ENCODE results near the gene KIF1A.

KIF1A gene, protein sequence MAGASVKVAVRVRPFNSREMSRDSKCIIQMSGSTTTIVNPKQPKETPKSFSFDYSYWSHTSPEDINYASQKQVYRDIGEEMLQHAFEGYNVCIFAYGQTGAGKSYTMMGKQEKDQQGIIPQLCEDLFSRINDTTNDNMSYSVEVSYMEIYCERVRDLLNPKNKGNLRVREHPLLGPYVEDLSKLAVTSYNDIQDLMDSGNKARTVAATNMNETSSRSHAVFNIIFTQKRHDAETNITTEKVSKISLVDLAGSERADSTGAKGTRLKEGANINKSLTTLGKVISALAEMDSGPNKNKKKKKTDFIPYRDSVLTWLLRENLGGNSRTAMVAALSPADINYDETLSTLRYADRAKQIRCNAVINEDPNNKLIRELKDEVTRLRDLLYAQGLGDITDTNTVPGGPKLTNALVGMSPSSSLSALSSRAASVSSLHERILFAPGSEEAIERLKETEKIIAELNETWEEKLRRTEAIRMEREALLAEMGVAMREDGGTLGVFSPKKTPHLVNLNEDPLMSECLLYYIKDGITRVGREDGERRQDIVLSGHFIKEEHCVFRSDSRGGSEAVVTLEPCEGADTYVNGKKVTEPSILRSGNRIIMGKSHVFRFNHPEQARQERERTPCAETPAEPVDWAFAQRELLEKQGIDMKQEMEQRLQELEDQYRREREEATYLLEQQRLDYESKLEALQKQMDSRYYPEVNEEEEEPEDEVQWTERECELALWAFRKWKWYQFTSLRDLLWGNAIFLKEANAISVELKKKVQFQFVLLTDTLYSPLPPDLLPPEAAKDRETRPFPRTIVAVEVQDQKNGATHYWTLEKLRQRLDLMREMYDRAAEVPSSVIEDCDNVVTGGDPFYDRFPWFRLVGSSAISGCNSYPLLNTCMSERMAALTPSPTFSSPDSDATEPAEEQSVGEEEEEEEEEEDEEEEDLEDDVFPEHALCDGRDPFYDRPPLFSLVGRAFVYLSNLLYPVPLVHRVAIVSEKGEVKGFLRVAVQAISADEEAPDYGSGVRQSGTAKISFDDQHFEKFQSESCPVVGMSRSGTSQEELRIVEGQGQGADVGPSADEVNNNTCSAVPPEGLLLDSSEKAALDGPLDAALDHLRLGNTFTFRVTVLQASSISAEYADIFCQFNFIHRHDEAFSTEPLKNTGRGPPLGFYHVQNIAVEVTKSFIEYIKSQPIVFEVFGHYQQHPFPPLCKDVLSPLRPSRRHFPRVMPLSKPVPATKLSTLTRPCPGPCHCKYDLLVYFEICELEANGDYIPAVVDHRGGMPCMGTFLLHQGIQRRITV (N-terminal part only)

DNA sequence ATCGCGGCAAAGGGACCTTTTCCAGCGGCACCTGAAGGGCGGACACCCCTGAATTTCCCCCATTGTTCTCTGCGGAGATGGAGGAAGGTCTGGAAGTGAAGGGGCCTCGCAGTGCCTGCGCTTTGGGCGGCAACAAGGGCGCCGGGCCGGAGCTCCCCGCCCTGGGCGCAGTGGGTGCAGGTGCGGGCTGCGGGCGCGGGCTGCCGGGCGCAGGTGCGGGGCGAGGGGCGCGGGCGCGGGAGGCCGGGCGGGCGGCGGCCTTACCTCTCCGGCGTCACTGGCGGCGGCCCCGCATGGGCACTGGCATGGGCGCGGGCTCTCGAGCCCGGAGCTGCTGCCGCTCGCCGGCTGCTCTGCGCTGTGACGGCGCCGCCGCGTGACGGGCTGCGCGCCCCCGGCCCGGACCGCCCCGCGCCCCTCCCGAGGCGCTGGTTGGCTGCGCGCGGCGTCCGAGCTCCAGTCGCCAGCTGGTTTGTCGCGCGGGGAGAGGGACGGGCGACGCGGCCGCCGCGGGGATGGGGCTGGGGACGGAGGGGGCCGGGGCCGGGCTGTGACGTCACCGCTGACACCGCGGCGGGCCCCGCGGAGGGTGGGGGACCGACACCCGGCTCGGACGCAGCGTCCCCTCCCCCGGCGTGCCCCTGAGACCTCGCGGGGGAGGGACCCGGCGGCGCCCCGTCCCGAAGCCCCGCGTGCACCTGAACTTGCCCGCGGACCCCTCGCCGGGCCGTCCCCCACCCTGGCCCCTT is at the start of gene KIF1A:
TSS of gene KIF1A (minus strand) at position 362 of the 749 bp plus-strand sequence. CDS start 22,467 bp downstream, outside the sequence.
- DNase-seq (ENCODE audit: low read depth), result no peak

DNA sequence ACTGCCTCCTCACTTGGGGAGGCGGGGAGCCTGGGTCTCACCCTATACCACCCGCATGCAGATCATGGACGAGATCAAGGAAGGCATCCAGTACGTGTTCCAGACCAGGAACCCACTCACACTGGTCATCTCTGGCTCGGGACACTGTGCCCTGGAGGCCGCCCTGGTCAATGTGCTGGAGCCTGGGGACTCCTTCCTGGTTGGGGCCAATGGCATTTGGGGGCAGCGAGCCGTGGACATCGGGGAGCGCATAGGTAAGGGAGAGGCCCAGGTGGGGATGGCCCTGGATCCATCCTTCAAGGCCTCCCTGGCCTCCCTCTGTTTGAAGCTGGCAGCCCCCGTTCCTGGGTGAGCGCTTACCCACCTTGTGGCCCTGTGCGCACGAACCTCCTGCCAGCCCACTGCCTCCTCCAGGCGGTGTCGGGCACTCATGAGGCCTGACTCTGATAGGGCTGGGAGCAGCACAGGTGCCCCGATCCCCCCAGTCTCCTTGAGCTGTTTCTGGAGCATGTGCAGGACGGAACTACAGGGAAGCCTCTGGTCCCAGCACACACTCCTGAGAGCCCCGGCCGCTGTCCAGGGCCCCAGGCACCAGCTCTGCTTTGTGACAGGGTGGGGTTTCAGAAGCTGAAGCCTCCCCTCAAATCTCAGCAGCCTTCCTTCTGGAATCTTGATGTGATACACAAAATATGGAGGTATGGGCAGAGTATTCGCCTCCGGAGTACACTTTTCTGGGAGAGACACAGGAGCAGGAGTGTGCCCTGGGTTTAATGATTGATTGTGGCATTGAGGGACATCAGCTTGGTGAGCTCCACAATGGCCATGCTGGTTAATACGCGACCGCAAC is 49.3 kb upstream of the KIF1A start:
- no peak for DNase-seq (ENCODE audit: low read depth)

DNA sequence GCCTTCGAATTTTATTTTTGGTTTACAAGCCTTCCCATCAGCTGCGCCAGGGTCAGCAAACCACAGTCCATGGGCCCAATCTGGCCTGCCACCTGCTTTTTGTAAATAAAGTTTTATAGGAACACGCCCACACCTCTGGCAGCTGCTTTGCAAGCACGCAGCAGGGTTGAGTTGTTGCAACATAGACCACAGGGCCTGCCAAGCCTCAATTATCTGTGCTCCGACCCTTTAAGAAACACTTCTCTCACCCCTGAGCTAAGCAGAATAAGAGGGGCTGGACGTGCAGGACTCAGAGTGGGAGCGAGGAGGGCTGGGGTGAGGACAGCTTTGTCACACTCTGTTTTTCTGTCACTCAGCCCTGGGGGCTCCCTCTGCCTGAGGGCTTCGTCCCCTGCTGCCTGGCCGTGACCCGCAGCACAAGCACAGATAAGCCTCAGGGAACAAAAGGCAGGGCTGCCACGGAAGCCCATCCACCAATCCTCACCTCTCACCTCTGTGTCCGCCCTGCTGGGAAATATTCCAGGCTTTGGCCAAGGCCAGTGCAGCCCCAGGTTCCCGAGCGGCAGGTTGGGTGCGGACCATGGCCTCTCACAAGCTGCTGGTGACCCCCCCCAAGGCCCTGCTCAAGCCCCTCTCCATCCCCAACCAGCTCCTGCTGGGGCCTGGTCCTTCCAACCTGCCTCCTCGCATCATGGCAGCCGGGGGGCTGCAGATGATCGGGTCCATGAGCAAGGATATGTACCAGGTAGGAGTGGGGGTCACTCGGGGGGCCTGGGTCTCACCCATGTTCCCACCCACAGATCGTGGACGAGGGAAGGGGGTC is 48.5 kb upstream of the KIF1A start, which contains the start of gene AGXT:
TSS of gene AGXT (plus strand) at position 539 of the 823 bp plus-strand sequence. CDS start at position 581, 42 bp downstream.
- DNase-seq (ENCODE audit: low read depth), result no peak

DNA sequence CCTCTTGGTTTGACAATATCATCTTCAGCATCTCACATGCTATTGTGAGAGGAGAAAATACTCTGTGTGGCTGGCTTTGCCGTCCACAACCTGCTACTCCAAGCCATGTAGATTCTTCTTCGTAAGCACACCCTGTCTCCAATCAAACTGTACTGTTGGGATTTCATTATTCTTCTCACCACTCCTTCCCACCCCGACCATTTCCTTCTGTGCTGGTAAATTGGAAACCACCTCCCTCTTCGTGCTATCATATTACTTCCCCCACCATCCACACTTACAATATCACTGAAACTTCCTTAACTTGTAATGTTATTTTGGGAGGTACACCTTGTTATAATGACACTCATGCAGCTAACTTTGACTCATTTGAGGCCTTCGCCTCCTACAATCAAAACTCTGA is 45.4 kb upstream of the KIF1A start:
- DNase-seq (ENCODE audit: low read depth), result no peak

DNA sequence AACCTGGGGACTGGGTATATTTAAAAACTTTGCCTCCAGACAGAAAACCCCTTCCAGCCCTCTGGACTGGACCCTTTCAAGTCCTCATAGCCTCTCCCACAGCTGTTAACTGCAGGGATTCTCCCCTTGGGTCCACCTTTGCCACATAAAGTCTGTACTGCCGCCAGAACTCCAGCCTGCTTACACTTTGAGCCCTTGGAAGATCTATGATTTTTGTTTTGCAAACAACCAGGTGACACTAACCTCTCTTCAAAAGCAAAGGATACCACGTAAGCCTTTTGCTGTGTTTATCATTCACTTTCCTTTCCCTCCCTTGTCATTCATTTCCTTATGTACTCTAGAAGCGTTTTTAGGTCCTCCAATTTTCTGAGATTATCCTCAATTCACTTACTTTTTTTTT is 44.5 kb upstream of the KIF1A start:
- DNase-seq (ENCODE audit: low read depth), result no peak

DNA sequence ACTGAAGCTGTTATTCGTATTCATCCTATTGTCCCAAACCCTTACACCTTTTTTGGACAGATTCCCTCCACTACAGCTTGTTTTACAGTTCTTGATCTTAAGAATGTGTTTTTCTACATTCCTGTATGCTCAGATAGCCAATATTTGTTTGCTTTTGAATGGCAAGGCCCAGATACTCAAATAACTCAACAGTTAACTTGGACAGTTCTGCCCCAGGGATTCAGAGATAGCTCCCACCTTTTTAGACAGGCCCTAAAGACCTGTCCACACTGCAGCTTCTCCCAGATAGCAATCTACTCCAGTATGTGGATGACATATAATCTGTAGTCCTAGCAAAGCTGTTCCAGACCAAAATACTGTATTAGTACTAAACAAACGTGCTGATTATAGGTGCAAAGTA is 41.5 kb upstream of the KIF1A start:
- DNase-seq (ENCODE audit: low read depth), result no peak

DNA sequence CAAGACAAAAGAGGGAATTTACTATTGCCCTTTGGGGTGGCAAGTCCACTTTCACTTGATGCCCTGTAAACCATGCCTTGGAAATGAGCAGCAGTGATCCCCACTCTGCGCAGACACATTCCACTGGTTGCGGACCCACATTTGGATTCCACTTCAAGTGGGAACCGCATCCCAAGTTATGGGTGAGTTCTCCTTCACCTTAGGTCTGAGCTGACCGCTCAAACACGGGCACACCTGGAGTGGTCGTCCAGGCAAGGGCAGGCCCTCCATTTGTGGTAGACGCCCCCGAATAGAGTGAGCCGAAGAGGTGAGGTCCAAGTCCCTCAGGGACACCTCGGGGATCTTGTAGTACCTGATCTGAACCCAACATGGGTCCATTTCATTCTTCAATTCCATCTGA is 38.9 kb upstream of the KIF1A start:
- DNase-seq (ENCODE audit: low read depth), result no peak

DNA sequence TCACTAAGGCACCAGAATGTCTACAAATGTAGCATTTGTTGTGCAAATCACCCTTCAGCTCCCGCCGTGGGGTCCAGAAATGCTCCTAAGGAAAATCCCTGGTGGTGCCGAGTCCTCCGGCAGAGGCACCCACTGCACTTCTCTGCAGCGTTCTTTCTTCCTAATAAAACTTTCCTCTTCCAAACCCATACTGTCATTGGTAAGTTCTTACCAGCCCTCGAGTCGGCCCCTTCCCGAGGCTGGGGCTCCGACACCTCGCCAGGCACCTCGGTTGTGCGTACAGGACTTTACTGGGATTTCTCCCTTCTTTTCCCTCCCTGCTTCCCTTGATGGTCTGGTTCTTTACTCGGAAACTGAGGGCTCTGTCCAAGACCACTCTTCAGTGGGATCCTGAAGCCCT is 38.3 kb upstream of the KIF1A start:
- DNase-seq (ENCODE audit: low read depth), result no peak

DNA sequence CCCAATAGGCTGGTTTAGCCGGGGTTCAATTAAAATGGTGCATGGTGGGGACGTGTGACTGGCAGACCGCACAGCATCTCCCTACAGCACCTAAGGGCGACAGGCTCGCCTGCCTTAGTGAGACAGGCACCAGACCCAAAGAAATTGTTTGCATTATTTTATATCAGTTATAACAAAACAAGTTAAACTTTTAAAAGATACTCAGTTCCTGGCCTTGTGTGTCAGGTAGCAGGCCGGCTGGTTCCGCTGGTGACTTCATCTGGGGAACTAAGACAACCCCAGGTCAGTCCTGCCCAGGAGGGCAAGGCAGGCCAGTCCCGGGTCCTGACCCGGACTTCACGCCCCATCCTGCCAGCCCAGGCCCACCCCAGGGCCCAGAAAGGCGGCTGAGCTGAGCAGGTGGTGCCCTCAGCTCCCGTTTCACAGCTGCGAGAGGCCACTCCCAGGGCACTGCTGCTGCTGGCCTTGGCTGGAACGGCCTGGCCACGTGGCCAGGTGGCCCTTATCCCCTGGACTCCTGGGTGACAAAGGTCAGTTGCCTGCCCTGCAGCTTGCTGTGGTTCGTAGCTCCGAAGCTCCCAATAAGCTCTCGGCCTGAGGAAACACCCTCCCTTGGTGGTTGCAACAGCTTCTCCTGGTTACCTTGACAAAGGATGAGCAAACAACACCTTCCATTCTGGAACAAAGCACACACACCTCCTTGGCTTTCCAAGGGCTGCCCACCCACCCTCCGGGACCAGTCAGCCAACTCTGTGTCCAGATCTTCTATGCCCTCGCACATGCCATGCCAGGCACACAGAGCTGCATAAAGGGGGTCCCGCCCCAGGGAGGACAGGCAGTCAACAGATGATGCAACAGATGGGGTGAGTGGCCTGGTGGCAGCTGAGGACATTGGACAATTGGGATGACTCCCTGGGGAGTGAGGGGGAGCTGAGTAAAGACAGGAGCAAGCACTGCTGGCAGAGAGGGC is 37.3 kb upstream of the KIF1A start:
- no peak for DNase-seq (ENCODE audit: low read depth)

DNA sequence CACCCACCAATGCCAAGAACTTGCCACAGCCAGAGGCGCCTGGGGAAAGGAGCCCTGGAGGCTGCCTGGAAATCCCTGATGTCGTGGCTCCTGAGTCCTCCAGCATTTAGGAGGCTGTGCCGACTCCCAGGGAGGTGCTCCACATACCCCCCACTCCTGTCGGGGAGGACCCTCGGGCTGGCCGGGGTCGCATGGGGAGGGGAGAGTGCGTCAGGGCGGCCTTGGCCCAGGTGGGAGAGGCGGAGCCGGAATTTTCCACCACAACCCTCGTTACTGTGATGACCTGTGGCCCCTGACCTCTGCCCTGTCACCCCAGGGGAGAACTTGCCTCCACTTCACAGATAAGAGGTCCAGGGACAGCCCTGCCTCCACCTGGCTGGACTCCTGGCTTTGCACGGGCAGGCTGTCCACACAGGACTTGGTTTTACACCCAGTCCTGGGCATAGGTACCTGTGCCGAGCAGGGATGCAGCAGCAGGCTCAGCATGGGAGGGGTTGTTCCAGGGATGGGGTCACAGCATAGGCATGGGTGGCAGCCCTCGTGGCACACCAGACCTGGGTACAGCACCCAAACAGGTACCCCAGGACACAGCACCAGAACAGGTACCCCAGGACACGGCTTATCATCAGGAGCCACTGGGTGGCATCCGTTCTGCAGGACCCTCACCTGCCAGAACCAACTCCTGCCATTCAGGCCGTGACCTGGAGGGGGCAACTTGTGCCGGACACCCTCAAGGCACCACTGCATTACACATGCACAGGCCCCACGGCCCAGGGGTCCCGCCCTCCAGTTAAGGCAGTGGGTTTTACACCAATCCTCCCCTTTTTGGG is 36.3 kb upstream of the KIF1A start:
- no peak for DNase-seq (ENCODE audit: low read depth)

DNA sequence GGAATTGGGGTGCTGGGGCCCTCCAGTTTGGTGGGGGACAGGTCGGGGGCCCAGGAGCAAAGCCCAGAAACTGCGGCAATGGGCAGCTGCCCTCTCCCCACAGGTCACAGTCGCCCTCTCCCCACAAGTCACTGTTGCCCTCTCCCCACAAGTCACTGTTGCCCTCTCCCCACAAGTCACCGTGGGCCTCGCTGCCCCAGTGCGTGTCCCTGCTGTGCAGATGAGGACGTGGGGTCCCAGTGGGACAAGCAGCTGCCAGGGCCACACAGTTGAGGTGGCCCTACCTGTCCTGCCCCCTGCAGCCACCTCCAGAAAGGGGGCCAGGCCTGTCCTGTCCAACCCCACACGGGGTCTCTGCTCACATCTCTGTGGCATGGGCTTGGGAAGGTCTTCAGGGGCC is 35.7 kb upstream of the KIF1A start:
- no peak for DNase-seq (ENCODE audit: low read depth)

DNA sequence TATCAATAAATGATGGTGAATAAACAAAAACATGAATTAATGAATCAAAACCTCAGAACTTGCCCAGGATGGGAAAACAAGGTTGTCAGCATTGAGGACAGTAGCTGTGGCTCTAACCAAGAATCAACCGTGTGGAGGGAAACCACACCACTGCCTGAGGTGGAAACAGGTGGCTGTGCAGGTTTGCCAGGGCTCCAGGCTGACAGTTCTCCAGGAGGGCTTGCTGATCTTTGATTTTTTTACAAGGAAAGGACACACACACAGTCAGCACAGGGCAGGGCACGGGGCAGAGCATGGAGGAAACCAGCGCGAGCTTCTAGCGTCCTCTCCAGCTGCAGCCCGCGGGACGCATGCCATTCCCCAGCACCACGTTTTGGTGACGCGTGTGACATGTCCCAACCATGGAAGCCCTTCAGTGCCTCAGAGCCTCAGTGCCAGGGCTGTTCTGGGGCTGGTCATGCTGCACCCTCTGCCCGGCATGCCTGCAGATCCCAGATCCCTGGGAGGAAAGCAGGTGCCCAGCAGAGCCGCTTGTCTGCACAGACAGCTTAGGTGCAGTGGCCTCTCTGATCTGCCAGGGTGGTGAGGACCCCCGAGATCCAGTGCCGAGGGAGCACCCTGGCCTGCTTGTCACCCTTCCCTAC is 32.8 kb upstream of the KIF1A start:
- no peak for DNase-seq (ENCODE audit: low read depth)

DNA sequence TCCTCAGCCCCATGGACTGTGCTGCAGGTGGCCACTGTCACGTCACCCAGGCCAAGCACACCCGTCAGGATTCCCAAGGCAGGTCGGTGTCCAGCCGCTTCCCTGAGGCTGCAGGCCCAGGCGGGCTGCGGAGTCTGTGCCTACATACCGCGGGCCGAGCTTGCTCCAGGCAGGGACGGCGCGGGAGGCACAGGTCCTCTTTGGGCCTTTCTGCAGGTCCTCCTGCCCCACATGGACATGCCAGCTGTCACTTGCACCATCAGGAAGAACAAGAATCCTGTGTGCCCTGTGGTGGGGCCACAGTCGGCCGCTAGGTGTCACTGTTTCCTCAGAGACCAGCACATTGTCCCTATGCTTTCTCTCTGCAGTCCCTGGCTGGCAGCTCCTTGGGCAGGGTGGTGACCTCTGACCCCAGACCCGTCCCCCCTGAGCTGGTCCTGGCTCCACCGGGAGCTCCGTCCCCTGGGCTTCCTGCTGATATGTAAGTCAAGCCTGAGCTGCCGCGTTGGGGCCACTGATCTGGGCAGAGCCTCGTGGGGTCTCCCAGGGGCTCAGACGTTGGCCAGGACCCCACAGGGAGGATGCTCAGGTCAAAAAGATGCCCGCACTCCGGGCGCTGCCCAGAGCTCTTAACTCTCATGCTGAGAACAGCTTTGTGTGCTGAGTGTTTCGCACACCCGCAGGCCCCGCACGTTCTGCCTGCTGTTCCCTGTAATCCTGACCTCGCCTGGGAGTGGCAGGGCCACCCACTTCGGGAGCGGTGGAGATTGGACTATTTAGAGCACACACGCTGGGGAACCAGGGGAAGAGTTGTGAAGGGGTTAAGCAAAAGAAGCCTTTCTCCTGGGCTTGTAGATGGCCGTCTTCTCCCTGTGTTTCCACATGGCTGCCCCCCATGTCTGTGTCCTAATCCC is 31.3 kb upstream of the KIF1A start:
- DNase-seq (ENCODE audit: low read depth), result peak; percentile 75

DNA sequence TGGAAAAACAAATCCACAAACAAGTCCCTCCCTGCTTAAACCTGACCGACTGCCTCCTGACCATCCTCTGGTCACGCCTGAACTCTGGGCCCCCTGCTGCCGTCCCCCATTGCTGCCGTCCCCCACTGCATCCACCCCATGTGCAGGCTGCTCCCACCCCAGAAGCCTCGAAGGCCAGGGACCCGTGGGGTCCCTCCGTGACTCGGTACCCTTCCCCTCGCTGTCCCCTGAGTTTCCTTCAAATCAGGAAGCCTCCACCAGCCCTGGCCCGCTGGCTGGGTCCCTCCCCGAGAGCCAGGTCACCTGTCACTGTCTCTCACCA is 30.7 kb upstream of the KIF1A start:
- DNase-seq (ENCODE audit: low read depth), result no peak

DNA sequence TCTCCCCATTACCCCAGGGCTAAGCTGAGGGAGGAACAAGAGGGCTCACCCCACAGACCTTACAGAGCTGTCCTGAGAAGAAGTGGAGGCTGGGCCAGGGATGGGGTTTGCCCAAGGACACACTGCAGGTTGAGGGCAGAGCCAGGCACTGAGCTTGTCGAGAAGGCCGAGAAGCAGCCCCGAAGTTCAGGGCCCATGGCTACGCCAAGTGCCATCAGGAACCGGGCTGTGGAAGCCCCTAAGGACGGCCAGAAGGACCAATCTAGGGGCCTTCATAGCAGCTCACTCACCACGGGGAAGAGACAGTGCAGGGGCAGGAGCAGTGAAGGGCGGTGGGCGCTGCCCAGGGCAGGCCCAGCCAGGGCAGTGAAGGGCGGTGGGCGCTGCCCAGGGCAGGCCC is 30.0 kb upstream of the KIF1A start:
- no peak for DNase-seq (ENCODE audit: low read depth)

Measured in stimulated activated CD8-positive, alpha-beta memory T cell treated with anti-CD3 and anti-CD28 coated beads, Interleukin-7, amount 100 ng/mL, for 24 hours (primary cell).